Activated CD4-positive, CD25-positive, alpha-beta regulatory T cell treated with anti-CD3 and anti-CD28 coated beads, Interleukin-2, amount 50 U/mL, for 72 hours (primary cell): ENCODE data around the gene OLFML2A.
"Not testable (repeated sequence)": the region's sequence is repeated elsewhere in the genome, so short reads cannot be mapped to it uniquely, and the experiment has no call there.

Source experiments
- DNase-seq: peaks from one replicate; pipeline ENCODE4 v3.0.0; 2021

Gene OLFML2A

DNA sequence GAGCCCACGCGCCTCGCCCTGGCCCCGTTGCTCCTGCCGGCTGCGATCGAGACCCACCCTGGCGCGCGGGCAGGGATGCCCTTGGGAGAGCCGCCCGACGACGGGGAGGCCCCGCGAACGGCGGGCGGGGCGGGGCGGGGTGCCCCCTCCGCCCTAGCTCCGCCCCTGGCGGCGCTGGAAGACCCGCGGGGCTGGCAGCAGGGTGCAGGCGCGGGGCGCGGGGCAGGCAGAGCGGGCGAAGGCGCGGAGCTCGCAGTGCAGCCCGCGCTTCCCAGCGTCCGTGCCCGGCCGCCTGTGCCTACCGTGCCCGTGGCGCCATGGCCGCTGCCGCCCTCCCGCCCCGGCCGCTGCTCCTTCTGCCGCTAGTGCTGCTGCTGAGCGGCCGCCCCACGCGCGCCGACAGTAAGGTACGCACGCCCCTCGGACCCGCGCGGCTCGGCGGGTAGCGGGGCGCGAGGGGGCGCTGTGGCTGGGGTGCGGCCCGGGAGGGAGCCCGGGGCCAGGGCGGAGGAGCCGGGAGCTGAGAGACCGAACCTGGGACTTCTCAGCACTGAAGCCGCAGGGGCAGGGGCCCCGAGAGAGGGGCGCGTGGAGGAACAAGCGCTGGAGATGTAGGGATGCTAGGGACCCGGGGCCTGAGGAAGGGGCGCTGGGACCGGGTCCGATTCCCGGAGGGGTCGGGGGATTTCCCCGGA, at the start of gene OLFML2A:
Gene OLFML2A, plus strand, starts transcription at position 180 of the 695 bp plus-strand sequence. Its CDS starts 138 bp downstream, at position 318.
- no peak for DNase-seq

- DNase-seq, result no peak
Observed at GRCh38 chr9:124730772-124731171, 46.2 kb upstream of the OLFML2A start.

- no peak for DNase-seq
Observed at GRCh38 chr9:124733964-124734740, 42.8 kb upstream of the OLFML2A start.

- DNase-seq, result not testable (repeated sequence)
Observed at GRCh38 chr9:124734741-124735083, 42.2 kb upstream of the OLFML2A start.

DNA sequence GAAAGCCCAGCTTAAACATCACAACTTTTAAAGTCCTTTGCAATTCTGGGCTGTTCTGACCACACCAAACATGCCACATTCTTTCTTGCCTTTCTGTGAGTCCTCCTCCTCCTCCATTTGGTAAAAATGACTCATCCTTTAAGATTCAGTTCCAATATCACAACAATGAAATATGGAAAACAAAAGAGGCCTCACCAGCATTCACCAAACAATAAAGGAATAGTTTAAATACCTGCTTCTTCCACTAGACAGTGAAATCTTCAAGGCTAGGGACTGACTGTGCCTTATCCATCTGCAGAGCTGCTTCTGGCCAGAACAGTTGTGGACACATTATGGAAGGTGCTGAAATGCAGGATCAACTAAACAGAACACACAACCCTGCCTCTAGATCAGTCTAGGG, 41.8 kb upstream of the OLFML2A start:
- DNase-seq, result no peak

DNA sequence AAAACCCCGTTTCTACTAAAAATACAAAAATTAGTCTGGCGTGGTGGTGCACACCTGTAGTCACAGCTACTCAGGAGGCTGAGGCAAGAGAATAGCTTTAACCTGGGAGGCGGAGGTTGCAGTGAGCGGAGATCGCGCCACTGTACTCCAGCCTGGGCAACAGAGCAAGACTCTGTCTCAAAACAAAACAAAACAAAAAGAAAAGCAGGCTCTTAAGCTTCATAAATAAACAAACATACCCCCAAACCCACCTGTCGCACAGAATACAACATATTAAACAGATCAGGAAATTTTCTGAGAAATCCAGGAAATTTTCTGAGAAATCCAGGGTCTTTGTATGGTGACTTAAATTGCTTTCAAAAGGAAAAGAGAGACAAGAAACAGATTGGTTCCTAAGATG, 38.9 kb upstream of the OLFML2A start:
- not testable (repeated sequence) for DNase-seq

DNA sequence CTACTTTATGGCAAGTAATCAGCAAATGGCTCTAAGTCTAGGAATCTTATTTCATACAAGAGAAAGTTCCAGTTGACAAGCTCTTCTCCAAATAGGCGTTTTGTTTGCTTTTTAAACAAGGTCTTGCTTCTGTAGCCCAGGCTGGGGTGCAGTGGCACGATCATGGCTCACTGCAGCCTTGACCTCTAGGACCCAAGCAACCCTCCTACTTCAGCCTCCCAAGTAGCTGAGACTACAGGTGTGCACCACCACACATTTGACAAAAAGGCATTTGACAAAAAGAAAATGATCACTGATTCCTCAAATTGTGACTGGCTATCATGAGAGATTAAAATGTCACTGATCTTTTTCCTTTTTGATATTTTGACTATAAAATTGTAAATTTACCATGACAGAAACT, 37.6 kb upstream of the OLFML2A start:
- DNase-seq, result no peak

DNA sequence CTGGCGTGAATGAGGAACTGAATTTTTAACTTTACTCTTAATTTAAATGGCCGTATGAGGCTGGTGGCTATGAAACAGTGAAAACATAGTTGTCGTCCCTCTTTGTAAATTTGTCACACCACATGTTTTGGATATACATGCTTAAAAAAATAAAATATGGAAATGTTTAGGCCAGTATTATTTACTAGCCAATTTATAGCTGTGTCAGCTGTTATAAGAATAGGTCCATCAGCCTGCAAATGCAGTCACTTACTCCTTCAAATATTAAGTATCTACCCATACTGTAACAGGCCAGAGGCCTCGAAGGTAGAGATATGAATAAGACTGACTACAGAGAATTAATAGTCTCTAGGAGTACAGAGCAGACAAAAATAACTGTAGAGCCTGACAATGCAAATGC, 35.8 kb upstream of the OLFML2A start:
- no peak for DNase-seq

DNA sequence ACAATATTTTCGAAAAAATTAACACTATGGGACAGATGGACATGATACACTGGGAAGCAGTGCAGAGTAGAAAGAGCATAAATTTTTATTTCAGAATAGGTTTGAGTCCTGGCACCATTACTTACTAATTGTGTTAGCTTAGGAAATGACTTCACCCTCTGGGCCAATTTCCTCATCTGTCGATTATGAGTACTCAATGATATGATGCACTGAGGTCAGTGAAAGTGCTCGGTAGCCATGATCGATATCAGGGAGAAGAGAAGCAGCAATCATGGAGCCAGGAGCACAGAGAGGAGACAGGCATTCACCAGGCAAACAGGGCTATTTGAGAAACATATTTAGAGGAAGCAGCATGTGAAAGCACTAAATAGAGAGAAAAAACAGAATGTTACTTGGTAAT, 35.3 kb upstream of the OLFML2A start:
- no peak for DNase-seq

DNA sequence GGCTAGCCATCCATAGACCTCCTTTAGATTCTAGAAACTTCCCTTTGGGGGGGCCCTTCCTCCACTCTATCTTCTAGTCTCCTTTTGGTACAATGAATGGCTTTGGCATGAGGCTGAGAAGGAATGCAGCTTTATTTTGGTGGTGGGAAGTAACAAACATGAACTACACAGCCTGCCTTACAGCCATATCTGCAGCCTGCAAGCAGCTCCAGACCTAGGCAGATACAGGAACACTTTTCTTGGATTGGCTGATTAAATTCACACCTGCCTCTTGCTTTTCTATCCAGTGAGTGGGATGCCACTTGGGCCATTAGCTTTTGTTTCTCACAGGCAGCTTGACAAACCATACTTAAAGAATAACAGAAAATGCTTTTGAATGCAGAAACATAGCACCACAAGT, 34.0 kb upstream of the OLFML2A start:
- no peak for DNase-seq

DNA sequence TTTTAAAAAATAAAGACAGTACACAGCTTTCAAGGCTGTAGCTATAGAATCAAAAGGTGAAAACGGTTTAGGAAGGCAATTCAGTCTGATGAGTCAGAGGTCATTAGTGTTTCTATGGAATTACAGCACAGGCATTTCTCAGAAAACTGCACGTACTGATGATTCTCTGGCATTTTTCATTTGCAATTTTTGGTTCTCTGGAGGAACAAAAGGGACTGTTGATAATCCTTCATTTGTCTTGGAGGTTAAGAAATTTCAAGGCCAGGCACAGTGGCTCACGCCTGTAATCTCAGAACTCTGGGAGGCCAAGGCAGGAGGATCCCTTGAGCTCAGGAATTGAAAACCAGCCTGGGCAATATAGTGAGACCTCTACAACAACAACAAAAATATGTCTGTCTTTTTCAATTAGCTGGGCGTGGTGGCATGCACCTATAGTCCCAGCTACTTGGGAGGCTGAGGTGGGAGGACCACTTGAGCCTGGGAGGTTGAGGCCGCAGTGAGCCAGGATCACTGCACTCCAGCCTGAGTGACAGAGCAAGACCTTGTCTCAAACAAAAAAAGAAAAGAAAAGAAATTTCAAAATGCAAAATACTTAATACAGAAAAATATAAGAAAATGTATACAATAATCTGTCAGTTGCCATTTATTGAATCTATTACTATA, 33.1 kb upstream of the OLFML2A start:
- DNase-seq, result no peak

GRCh38 chr9:124747065-124747464, 29.9 kb upstream of the OLFML2A start:
- no peak for DNase-seq

DNA sequence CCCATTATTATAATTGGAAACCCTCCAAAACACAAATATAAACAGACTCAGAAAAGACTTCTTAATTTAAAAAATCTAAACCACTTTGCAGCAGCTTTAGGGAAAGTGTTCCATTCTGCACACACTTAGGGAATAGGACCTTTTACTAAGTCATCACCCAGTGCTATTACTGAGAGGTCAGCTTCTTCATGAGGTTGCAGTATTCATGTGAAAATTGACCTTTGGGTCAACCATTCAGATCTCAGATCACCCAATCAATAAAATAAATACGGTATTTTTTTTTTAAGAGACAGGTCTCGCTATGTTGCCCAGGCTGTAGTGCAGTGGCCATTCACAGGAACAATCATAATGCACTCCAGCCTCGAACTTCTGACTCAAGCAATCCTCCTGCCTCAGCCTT, 27.6 kb upstream of the OLFML2A start:
- DNase-seq, result no peak

DNA sequence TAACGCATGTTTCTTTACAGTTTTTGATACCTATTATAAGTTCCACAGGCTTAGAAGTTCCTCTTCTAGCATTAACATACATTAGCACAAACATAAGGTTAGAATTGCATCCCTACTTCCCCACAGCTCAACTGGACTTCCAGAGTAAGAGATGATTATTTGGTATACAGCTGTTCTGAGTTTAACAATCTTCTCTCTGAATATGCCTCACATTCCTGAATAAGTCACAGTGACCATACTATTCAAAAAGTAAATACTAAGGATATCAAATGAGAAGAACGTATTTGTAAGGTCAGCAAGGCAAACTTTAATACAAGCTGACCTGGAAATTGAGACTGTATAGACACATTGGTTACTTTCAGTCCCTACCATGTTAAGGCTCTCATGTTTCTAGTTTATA, 27.2 kb upstream of the OLFML2A start:
- no peak for DNase-seq

- no peak for DNase-seq
Observed at GRCh38 chr9:124752967-124753366, 24.0 kb upstream of the OLFML2A start.

- DNase-seq, result no peak
Observed at GRCh38 chr9:124754289-124754688, 22.6 kb upstream of the OLFML2A start.

DNA sequence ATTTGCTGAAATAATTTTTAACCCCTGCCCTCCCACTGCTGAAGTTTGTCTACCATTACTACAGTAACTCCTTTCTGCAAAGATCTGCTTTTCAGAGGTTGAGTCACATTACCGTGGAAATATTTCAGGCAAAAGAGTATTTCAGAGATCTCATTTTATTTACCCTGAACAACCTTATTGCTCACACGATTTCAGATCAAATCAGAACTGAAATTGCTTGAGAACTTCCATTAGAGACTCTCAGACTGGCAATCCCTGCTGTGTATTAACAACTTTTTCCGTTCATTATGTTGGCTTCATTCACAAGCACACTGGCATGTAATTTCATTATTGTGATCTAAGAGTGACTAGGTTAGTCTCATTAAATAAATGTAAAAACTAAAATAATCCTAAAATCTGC, 21.9 kb upstream of the OLFML2A start:
- DNase-seq, result no peak

DNA sequence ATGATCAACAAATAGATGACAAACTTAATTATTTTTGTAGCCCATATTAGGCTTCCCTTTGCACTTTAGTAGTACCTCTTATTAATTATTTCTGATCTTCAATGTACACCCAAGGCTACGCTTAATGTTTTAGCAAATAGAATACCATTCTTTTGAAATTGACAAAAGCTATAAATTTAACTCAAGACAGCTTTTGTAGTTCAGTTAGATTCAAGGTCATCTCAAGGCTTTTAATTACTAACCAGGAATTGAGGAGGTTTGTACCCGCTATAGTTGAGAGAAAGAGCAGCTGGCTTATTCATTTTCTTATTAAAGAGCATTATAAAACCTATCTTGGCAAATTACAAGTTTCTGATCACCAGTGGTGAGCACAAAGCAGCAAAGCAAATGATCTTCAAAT, 20.9 kb upstream of the OLFML2A start:
- DNase-seq, result no peak

GRCh38 chr9:124757616-124758015, 19.3 kb upstream of the OLFML2A start:
- DNase-seq, result no peak

DNA sequence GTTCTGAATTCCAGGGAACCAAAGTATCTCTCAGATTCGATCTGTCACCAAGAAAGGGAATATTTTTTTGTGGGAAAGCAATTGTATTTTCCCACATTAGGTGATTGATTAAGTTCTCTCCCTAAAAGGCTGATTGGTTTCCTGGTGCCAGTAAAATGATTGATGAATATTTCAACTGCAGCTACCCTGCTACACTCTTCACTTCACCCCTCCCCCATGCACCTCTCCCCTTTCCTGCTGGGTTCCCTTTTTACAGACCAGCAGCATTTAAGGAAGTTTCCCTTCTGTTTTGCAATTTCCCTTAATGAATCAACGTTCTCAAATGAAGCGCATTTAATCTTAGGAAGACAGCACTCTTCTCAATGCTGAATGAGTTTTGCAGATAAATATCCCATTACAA, 18.9 kb upstream of the OLFML2A start:
- DNase-seq, result no peak

DNA sequence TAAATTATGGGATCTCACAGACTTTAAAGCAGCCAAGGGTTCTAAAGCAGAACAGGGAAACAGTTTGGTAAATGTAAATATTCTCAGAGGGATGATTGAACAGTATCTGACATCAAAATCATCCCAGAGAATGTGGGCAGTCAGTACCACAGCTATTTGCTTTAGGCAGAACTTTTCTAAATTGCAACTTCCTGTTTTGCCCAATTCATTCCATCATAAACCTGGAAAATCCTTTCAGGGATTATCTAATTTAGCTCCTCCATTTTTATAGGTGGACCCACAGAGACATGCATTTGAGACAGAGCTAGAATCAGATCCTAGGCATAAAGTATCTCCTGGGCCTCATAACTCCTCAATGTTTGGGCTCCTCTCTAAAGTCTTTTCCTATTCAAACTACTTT, 18.2 kb upstream of the OLFML2A start:
- DNase-seq, result no peak

- DNase-seq, result no peak
Observed at GRCh38 chr9:124759327-124759726, 17.6 kb upstream of the OLFML2A start.

- no peak for DNase-seq
Observed at GRCh38 chr9:124760719-124761118, 16.2 kb upstream of the OLFML2A start.

DNA sequence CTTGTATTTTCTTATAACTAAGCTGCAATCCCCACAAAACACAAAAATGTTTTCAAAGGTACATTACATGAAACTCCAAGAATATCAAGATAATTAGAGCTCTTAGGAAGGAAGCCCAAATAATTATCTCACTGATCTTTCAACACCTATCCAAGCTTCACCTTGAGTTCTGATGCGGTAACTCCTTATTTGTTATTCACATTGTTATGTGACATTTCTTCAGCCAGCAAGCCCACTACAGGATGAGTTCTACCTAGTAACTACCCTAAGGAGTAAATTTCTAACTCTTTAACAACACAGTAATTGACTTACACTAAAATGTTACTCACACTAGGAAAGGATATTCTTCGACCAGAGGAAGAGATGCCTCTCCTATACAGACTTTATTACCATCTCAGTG, 15.7 kb upstream of the OLFML2A start:
- no peak for DNase-seq
